Activated CD4-positive, alpha-beta T cell treated with anti-CD3 and anti-CD28 coated beads, Interleukin-2, amount 50 U/mL, for 24 hours (primary cell): ENCODE data around the gene GABRA4.

ENCODE experiments used
- DNase-seq, 2 donors: peaks; one replicate each; pipeline ENCODE4 v3.0.0-alpha.2; 2020; ENCODE audit warnings: low read depth in 1 of 2, low spot score in 1 of 2

The GABRA4 gene

DNA sequence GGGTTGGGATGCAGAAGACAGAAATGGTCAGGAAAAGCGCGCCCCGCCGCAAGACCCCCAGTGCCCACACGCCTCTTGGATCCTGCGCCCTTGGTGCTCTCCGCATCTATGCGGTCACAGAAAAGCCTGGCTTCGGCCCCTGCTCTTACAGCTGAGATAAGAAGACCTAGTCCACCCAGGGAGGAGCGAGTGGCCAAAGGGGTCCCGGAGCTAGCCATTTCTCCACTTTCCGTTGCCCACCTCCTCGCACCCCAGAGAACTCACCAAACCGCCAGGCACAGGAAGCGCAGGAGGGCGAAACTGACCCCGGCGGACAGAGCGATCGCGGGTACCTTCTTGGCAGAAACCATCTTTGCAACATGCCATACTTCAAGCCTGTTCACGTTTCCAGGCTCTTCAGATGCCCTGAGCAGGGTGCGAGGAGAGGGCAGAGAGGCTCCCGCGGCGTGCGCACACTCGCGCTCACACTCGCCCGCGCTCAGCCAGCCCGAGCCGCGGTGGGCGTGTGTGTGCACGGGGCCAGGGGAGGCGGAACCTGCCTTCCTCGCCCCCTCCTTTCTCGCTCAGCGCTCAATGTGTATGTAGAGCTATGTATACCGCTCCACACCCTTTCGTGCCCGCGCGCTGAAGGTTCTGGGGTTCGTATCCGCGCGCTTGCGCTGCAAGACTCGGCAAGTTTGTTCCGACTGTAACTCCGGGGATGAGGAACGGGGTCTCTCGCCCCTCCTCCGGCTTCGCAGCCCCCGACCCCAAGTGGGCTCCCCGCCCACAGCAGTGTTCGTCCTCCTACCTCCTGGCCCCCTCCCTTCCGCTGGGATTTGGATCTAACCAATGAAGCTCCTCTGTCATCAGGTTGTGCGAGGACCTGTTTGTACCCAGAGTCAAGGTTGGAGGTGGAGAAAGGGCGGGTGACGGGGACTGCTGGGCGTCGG lies at the start of gene GABRA4:
Gene GABRA4, minus strand, starts transcription at position 507 of the 932 bp plus-strand sequence. Its CDS starts 157 bp downstream, at position 350.
- DNase-seq: no peak

DNA sequence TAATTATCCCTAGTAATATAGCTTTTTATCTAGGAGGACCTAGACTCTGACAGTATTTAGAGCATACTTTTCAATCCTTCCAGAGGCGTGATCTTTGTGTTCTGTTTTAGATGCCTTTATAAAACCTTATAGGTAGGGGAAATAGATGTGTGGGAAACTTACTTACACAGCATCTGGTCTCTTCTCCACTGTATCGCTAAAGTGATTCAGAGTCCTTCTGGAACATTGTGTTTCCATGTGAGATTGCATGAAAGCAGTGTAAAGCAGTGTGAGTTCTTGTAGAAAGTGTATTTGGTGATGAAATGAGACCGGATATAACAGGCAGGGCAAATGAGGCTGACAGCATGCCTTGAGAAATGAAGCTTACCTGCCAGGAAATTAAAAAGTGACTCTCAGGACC lies 47.4 kb upstream of the GABRA4 start:
- no peak for DNase-seq

DNA sequence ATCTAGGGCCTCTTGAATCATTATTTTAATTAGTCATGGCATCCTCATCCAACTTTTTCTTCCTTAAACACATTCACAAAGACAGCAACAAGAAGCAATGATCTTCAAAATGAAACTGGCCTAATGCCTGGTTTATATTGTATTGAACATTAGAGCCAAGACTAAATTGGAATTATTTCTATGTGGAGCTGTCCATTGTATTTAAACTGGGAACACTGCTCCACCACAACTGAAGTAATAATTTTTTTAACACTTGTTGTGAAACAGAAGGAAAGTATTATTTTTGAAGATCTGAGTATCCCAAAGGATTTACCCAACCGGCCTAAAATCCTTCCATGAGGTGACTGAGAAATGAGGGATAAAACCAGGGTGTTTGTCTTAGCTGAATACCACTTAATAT lies 44.9 kb upstream of the GABRA4 start:
- DNase-seq: no peak

DNA sequence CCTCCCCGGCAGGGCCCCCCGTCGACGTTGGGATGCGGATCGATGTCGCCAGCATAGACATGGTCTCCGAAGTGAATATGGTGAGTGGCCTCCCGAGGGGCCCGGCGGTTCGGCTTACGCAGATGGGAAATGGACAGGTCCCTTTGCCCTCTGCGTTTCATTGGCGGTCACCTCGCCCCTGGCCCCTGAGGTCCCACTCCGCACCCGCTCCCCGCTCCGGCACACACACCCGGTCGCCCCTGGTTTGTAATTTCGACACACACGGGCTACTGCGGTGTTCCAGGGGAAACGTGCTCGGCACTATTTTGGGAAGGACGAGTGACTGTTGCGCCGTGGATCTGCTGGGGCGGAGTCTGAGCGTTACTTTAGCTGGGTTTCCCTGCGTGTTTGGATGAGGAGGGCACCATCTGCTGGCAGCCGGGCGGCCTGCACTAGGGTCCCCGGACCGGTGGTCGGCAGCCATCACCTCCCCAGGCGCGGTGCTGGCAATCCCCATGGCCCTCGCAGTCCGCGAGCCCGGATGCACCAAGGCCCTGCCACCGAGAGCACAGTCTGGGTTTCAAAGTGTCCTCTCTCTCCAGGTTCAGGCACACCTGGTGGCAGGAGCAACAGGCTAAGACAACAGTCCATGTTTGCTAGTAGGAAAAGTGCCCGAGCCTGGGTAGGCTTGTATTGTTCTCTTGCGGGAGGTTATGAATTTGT lies 39.2 kb upstream of the GABRA4 start:
- peak in 1 of 2 donors; percentile 6 for DNase-seq

DNA sequence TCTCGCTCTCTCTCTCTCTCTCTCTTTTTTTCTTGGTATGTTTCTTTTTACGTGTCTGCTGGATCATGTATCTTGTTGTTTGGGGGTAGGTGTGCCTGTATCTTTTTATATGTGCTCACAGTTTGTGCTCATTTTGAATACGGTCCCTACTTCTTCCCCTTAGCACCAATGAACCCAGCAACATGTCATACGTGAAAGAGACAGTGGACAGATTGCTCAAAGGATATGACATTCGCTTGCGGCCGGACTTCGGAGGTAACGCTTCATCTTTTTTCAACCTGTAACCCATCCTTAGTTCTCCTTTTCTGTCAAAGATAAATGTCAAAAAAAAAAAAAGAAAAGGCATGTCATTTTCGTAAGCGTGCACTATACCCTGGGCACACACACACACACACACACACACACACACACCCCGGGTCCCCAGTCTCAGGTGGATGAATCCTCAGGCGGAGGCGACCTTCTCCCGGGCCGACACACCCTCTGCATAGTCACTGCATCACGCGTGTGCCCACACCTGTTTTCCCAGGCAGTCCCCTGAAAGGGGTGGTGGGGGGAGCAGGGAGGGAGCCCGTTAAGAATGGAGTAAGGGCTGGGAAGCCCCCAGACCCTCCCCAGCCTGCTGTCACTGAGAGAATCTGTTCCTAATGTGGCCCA lies 38.5 kb upstream of the GABRA4 start:
- DNase-seq: no peak

DNA sequence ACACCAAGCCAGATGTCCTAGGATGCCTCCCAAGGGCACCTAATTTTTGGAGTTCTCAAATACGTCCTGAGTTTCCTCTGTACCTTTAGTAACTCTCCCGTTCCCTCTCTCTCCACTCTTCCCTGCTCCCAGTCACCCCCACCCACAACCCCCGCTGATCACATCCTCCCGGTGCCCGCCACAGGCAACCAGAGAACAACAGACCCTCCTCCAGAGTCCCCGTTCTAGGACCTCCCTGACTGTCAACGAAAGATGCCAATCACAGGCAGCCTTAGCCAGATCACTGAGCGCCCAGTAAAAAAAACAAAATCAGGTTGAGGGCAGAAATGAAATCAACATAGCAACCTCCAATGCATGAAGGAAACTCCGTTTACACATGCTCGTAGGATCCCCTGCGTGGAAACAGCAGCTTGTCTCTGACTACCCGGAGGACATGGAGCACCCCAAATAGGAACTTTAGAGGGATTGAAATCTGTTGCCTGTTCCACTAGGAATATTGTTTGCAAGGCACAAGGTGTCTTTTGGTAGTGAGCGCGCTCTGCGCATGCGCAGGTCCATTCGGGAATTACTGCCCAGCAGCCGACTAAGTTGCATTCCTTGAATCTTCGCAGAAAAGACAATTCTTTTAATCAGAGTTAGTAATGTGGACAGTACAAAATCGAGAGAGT lies 37.8 kb upstream of the GABRA4 start, which contains the start of gene GABRB1:
Gene GABRB1, plus strand, starts transcription at position 557 of the 668 bp plus-strand sequence.
- no peak for DNase-seq

DNA sequence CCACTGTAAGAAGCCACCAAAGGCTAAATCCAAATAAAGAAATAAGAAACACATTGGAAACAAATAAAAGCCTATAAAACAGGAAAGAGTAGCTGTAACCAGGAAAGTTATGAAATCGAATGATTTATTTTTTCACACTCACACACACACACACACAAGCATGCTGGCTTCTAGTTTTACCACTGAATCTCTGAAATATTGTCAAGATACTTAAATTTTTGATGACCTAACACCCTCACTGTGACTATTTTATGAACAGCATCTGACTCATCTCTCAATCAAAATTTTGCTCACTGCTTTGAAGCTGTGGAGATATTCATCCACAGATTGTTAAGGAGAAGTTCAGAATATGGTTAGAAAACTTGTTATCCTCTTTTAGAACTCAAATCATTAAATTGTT lies 24.1 kb upstream of the GABRA4 start:
- no peak for DNase-seq

DNA sequence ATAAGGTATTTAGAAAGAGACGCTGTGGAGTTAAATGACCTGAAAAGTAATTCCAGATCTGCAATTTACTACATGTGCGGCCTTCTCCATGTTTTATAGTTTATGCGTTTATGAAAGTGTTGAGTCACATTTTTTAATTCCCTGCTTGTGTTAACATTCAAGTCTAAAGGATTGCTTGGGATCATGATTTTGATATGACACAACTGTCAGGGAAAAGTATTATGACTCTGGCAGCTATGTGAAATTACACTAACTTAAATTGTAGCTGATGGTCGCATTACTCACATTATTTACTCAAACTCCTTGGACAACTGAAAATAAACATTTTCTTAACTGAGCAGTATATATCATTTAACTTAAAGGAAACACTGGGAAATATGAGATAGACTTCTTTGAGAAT lies 23.7 kb upstream of the GABRA4 start:
- DNase-seq: no peak

DNA sequence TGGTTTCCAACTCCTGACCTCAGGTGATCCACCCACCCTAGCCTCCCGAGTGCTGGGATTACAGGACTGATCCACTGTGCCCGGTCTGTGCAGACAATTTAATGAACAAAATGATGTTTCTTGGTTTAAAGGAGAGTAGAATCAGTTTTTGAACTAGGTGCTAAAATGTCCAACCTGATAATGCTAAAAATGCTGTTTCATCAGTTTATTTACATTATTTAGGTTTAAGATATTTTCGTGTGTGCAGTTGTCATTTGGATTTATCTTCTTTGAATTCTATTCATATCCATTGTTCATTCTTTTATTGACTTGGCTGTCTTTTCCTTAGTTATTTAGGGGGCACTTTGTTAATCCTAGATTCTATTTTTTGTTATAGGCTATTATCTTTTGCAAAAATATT lies 20.0 kb upstream of the GABRA4 start:
- no peak for DNase-seq

DNA sequence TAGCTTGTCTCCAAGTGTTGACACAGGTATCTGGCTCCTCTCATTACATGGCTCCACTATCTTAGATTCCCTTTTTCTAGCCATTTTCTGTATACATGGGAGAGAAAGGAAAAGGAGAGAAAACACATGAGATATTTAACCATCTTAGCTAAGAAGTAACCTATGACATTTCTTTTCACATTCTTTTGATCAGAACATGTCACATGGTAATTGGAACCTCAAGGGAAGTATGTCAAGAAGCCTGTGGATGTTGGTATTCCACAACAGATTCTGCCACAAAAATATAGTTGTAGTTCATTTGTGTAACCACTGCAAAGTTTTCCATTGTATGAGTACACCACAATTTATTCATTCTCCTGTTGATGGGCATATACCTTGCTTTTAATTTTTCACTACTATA lies 19.3 kb upstream of the GABRA4 start:
- no peak for DNase-seq

DNA sequence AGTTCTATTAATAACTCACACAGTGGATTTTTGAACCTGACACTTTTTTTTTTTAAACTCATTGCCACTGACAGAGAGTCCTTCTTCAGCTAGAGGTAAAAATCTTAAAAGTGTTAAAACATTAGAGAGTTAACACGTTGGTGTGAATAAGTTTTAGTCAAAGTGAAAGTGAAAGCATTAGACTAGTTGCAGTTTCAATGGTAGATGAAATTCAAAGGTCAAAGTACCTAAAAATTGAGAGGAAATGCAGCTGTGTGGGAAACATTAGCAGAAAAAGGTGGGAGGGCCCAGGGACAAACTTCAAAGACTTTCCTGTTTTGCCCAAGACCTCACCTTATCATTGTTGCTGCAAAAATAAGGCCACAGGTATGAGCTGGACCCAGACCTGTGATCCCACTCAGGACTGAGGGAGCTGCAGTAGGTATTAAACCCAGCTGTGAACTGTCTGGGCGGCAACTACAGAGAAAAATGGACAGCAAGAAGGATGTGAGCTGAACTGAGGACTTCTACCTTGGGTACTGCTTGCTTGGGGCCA lies 17.6 kb upstream of the GABRA4 start:
- DNase-seq: no peak

DNA sequence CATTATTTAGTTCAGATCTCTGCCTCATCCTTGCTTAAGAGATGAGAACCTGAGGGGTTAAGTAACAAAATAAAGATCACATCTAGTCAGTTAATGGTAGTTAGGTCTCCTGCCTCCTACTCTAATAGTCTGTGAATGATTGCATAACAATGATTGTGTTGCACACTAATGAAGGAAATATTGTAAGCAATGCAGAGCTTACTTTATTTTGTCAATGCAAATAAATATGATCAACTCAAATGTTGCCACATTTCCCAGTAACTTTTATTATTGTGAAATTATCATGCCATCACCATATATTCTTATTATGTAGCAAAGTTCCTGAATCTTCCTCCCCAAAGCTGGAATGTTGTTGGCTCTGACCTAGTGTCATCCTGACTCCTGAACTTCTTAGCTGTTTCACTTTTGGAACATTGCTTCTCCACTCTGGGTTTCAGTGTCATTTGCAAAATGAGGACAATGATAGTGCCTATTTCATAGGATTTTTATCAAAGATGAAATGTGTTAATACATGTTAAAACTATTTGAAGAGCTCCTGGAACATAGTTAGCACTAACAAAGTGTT lies 17.0 kb upstream of the GABRA4 start:
- no peak for DNase-seq

DNA sequence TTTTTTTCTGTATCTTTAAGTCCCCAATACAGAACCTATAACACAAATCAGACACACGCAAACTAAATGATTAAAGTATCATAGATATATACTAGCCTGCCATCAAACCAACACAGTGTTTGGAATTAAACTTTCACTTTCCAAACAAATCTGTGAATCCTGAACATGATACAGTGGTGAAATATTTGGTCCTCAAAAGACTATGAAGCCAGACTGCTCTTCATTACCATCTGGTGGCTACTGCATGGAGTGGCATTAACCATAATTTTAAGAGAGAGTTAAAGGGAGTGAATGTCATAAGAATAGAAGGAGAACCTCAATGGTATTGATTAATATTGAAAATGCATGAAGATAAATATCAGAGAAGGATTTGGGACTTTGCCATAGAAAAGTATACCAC lies 9.2 kb upstream of the GABRA4 start:
- DNase-seq: no peak

DNA sequence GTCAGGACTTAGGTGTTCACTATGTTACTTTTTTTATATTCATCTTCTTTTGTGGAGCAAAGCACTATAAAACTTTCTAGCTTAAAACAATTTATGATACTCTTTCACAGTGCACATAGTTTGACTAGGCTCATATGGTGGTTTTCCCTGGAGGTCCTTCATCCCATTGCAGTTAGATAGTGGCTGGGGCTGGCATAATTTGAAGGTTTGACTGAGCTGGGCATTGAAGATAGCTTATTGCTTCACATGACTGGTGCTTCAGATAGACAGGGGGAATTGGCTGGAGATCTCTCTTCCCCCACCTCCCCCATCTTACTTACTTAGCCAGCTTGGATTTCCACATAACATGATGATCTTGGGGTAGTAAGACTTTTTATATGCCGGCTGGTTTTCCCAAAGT lies 7.0 kb upstream of the GABRA4 start:
- no peak for DNase-seq

DNA sequence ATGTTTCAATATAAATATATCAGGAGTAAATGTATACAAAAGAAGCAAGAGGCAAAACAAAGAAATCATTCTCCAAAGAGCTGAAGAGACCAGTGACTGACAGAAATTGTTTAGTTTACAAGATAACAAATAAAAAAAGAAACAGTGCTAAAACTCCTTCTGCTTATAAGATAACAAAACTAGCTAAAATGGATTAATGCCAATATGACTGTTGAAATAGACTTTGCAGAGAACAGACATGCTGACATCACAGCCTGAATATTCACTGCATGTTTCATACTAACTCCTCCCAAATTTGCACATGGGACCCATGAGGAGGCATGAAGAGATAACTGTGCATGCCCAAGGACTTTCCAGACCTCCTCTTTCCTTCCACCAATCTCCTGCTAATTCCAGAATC lies 6.2 kb upstream of the GABRA4 start:
- DNase-seq: no peak

DNA sequence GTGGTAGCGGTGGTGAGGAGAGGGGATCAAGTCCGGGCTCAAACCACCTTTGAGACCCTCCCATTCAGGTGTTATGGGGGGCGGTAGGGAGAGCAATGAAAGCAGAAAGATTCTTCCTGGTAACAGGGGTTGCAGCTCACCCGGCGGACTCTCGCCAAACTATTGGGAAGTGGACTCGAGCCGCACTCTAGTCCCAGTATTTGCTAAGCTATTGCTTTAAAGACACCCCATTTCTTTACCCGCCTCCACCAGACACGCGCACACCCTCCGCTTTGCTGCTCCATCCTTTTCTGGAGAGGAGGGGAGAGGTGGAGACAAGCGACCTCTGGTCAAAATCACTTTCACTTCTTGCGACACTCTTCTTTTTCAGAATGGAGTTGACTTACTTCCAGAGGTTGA lies 625 bp upstream of the GABRA4 start:
- no peak for DNase-seq

DNA sequence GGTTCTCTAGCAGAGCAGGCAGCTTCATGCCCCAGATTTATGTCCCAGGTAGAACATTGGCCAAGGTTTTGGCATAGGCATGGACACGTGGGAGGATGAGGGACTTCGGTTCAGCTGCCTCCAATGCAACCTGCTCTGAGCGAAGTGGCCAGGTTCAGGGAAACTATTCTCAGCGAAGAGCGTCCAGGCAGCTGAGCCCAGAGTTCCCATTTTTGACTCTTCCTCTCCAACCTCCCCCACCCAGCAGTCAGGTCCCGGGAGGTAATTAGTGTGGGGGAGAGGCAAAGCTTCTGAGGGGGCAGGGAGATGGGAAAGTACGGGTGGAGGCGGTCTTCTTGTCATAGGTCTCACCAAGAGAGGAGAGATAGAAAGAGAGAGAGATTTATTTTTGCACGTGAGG lies 1.0 kb downstream of the GABRA4 start:
- no peak for DNase-seq

DNA sequence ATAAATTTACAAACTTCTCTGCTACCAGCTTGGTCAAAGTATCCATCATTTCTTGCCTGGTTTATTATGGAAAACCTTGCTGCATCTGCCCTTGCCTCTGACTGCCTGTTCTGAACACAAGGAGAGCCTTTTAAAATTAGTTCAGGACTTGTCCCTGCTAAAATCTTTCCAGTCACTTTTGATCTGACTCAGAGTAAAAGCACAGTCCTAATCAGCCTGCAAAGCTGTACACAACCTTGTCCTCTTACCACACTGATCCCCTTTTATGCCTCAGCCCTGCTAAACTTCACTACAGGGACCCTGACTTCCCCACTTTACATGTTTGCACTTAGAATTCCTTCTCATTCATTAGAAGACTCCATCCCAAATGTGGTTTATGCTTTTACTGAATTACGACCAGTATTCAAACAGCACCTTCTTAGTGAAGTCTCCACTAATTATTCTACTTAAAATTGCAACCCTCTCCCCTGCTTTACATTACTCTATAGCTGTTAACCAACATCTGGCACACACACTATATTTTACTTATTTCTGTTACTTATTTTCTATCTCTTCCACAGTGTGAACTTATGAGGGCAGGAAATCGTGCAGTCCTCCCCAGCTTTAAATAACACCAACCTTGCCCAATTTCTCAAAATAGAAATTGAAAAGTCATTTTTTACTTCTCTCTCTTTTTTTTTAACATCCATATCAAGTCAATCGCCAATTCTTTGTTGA lies 6.3 kb downstream of the GABRA4 start:
- no peak for DNase-seq

DNA sequence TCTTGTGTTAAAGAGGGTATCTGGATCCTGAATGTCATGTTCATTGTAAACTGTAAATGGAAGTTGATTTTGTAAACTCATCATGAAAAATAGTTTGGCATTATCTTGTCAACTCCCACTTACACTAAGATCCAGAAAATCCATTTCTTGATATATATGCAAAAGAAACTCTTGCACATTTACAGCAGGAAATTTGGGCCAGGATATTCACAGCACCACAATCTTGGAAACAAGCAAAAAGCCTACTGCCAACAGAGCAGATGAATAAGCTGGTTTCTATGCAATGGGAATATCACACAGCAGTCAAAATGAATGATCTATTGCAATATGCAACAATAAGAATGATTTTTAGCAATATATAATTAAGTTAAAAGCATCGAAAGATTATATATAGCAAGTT lies 8.6 kb downstream of the GABRA4 start:
- DNase-seq: no peak

DNA sequence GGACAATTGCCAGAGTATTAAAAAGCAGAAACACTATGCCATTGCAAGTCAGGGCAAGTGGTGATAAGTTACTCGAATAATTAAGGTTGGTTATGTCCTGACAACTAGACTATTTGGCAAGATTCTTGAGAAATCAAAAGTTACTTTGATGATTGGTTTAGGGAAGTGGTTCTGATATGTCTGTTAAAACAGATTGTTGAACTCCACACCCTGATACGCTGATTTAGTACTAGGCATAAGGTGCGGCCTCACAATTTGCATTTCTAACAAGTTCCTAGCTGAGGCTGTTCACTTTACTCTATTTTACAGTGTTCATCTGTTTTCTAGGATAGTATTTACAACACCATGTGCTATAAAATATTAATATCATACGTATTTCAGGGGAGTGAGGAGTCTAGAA lies 12.5 kb downstream of the GABRA4 start:
- DNase-seq: no peak
